HepG2 (cell line): ENCODE data around the gene RPS28. TPM values are rescaled to one million over a fixed set of nuclear protein-coding genes. Genes with fewer than 3 reads are reported as not detected.

ENCODE experiments used
- ARID5B ChIP-seq: IDR thresholded peaks from 2 replicates; pipeline ENCODE4 v1.4.0; 2020; ENCODE audit warnings: mild to moderate bottlenecking, missing genetic modification reagents
- ARNT2 ChIP-seq: sonication (generic); formaldehyde crosslinking; IDR thresholded peaks from 2 replicates; pipeline ENCODE4 v1.8.0; 2022; ENCODE audit warnings: mild to moderate bottlenecking, low read depth, missing genetic modification reagents, moderate library complexity
- ELF1 ChIP-seq: sonication (generic); formaldehyde crosslinking; IDR thresholded peaks from 2 replicates; pipeline ENCODE4 v1.4.0; 2020; ENCODE audit warnings: missing genetic modification reagents
- HMGXB4 ChIP-seq, 2 experiments: sonication (generic) in 1 of 2; formaldehyde crosslinking in 1 of 2; IDR thresholded peaks; 2 replicates each; pipeline versions ENCODE4 v1.4.0 to v1.6.1; 2018 to 2020; ENCODE audit warnings: missing genetic modification reagents in 2 of 2, borderline replicate concordance in 1 of 2, low read depth in 1 of 2, mild to moderate bottlenecking in 1 of 2, missing biosample characterization in 1 of 2
- HOXA9 ChIP-seq: sonication (generic); formaldehyde crosslinking; IDR thresholded peaks from 2 replicates; pipeline ENCODE4 v1.8.1; 2022; ENCODE audit warnings: missing genetic modification reagents, mild to moderate bottlenecking, moderate library complexity, borderline replicate concordance
- KLF15 ChIP-seq: sonication (generic); formaldehyde crosslinking; IDR thresholded peaks from 2 replicates; pipeline ENCODE4 v1.8.1; 2023; ENCODE audit warnings: borderline replicate concordance, mild to moderate bottlenecking, inconsistent platforms, missing genetic modification reagents, mixed read lengths
- KLF16 ChIP-seq, 2 experiments: sonication (generic) in 1 of 2; formaldehyde crosslinking in 1 of 2; IDR thresholded peaks; 2 replicates each; pipeline versions ENCODE4 v1.6.1 to v1.8.0; 2016 to 2023; ENCODE audit warnings: missing genetic modification reagents in 2 of 2, missing compliant biosample characterization in 1 of 2
- NFIC ChIP-seq: IDR thresholded peaks from 2 replicates; pipeline ENCODE4 v1.6.1; 2012; ENCODE audit warnings: mild to moderate bottlenecking, low read length, inconsistent platforms
- RXRB ChIP-seq: IDR thresholded peaks from 2 replicates; pipeline ENCODE4 v1.6.1; 2016; ENCODE audit warnings: borderline replicate concordance, missing genetic modification reagents, missing compliant biosample characterization
- STAG1 ChIP-seq: sonication (generic); formaldehyde crosslinking; IDR thresholded peaks from 2 replicates; pipeline ENCODE4 v1.4.0; 2020; ENCODE audit warnings: missing genetic modification reagents
- TARDBP ChIP-seq: sonication (generic); formaldehyde crosslinking; IDR thresholded peaks from 2 replicates; pipeline ENCODE4 v1.8.0; 2022; ENCODE audit warnings: mild to moderate bottlenecking, missing genetic modification reagents
- THAP11 ChIP-seq: IDR thresholded peaks from 2 replicates; pipeline ENCODE4 v1.6.1; 2016; ENCODE audit warnings: missing biosample characterization, missing genetic modification reagents
- ZNF230 ChIP-seq: sonication (generic); formaldehyde crosslinking; IDR thresholded peaks from 2 replicates; pipeline ENCODE4 v1.4.0; 2020; ENCODE audit warnings: mild to moderate bottlenecking, missing genetic modification reagents
- ZNF367 ChIP-seq: sonication (generic); formaldehyde crosslinking; IDR thresholded peaks from 2 replicates; pipeline ENCODE4 v1.4.0; 2020; ENCODE audit warnings: missing genetic modification reagents, borderline replicate concordance
- ZNF460 ChIP-seq: sonication (generic); formaldehyde crosslinking; IDR thresholded peaks from 2 replicates; pipeline ENCODE4 v1.5.1; 2020; ENCODE audit warnings: missing genetic modification reagents, mild to moderate bottlenecking, borderline replicate concordance
- ZNF709 ChIP-seq: sonication (generic); formaldehyde crosslinking; IDR thresholded peaks from 2 replicates; pipeline ENCODE4 v1.5.0; 2020; ENCODE audit warnings: mild to moderate bottlenecking, missing genetic modification reagents
- ZNF878 ChIP-seq: sonication (generic); formaldehyde crosslinking; IDR thresholded peaks from 2 replicates; pipeline ENCODE4 v1.8.1; 2023; ENCODE audit warnings: mild to moderate bottlenecking, missing genetic modification reagents, moderate library complexity
- polyA plus RNA-seq, 8 experiments: library from polyadenylated mRNA; depleted of rRNA in 3 of 8; stranded (reverse) in 7 of 8; unstranded in 1 of 8; fragments of >200 nt; fragmentation: Illumina TruSeq in 4 of 8; extraction: Trizol in 4 of 8; gene quantifications; 2 replicates each; pipeline versions ENCODE4 v1.2.1 to v1.2.3, GENCODE V29; 2011 to 2016; ENCODE audit warnings: low read depth in 4 of 8, missing spikeins in 1 of 8, mixed read lengths in 1 of 8; ENCODE audit not compliant: insufficient read depth in 1 of 8
- total RNA-seq, 5 experiments: library from RNA; depleted of rRNA; stranded (reverse); fragments of >200 nt; fragmentation: Illumina TruSeq; extraction: Trizol; gene quantifications; 2 replicates each; pipeline ENCODE4 v1.2.3, GENCODE V29; 2016; ENCODE audit warnings: low read depth in 1 of 5
- TF ChIP-seq, protein P1 (sequence below): sonication (generic); formaldehyde crosslinking; IDR thresholded peaks from 2 replicates; pipeline ENCODE4 v1.5.0; 2020; ENCODE audit warnings: mild to moderate bottlenecking, missing genetic modification reagents
- TF ChIP-seq, protein P2 (sequence below): sonication (generic); formaldehyde crosslinking; IDR thresholded peaks from 2 replicates; pipeline ENCODE4 v1.9.0; 2022; ENCODE audit warnings: missing genetic modification reagents, mild to moderate bottlenecking, borderline replicate concordance

Gene RPS28
- total and polyA plus RNA-seq, 2 of the 13 experiments (the other 11 are each of a cell fraction or from before 2014, with no cell fraction given), result 281 to 545 TPM

- TF ChIP-seq, protein P1, sequence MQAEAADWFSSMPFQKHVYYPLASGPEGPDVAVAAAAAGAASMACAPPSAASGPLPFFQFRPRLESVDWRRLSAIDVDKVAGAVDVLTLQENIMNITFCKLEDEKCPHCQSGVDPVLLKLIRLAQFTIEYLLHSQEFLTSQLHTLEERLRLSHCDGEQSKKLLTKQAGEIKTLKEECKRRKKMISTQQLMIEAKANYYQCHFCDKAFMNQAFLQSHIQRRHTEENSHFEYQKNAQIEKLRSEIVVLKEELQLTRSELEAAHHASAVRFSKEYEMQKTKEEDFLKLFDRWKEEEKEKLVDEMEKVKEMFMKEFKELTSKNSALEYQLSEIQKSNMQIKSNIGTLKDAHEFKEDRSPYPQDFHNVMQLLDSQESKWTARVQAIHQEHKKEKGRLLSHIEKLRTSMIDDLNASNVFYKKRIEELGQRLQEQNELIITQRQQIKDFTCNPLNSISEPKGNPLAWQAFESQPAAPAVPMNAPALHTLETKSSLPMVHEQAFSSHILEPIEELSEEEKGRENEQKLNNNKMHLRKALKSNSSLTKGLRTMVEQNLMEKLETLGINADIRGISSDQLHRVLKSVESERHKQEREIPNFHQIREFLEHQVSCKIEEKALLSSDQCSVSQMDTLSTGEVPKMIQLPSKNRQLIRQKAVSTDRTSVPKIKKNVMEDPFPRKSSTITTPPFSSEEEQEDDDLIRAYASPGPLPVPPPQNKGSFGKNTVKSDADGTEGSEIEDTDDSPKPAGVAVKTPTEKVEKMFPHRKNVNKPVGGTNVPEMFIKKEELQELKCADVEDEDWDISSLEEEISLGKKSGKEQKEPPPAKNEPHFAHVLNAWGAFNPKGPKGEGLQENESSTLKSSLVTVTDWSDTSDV, result no peak
- TF ChIP-seq RXRB (CRISPR knock-in tag) (peak; percentile 98), ZNF709 (CRISPR knock-in tag) (peak; percentile 40; the same call in 1 of the 2 replicates), ELF1 (peak; percentile 57; the same call in 1 of the 2 replicates), ARID5B (CRISPR knock-in tag) (peak; percentile 98), ZNF230 (CRISPR knock-in tag) (0 out of 2 replicates have a peak, but pooled peaks have one; percentile 54), NFIC (peak; percentile 88), ZNF460 (CRISPR knock-in tag) (peak; percentile 51; the same call in 1 of the 2 replicates), STAG1 (CRISPR knock-in tag) (peak; percentile 33; the same call in 1 of the 2 replicates), ZNF878 (CRISPR knock-in tag) (peak; percentile 27; the same call in 1 of the 2 replicates), ARNT2 (CRISPR knock-in tag) (0 out of 2 replicates have a peak, but pooled peaks have one; percentile 32), ZNF367 (CRISPR knock-in tag) (no peak), TARDBP (peak; percentile 92; the same call in 1 of the 2 replicates), KLF16 (CRISPR knock-in tag; IDR thresholded peaks at IDR 0.05) (peak in 1 of 2 experiments; percentile 62; a peak in 1 of 4 replicates), HOXA9 (CRISPR knock-in tag) (no peak; the same call in 1 of the 2 replicates), KLF15 (no peak), HMGXB4 (CRISPR knock-in tag; IDR thresholded peaks at IDR 0.05; ENCODE audit: borderline replicate concordance in 1 of 2, low read depth in 1 of 2) (peak in 1 of 2 experiments; percentile 25; a peak in 2 of 4 replicates), THAP11 (CRISPR knock-in tag) (peak; percentile 58)
- TF ChIP-seq, protein P2, sequence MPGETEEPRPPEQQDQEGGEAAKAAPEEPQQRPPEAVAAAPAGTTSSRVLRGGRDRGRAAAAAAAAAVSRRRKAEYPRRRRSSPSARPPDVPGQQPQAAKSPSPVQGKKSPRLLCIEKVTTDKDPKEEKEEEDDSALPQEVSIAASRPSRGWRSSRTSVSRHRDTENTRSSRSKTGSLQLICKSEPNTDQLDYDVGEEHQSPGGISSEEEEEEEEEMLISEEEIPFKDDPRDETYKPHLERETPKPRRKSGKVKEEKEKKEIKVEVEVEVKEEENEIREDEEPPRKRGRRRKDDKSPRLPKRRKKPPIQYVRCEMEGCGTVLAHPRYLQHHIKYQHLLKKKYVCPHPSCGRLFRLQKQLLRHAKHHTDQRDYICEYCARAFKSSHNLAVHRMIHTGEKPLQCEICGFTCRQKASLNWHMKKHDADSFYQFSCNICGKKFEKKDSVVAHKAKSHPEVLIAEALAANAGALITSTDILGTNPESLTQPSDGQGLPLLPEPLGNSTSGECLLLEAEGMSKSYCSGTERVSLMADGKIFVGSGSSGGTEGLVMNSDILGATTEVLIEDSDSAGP (CRISPR knock-in tag), result peak; percentile 74
Measured at GRCh38 chr19:8357007-8357521, 35.8 kb downstream of the RPS28 start (continued).
